GM23248 (cell line): ENCODE measurements around the gene MAN1C1. TPM values are rescaled to one million over a fixed set of nuclear protein-coding genes. Genes with fewer than 3 reads are reported as not detected.

Experiments used
- DNase-seq: peaks from one replicate; pipeline ENCODE4 v3.0.0-alpha.2; 2015
- H2AFZ ChIP-seq: fragments of 200-600 bp; sonication (generic); 2 replicates; pipeline ENCODE4 v1.6.1; 2016; ENCODE audit warnings: antibody characterized with exemption
- H3F3A ChIP-seq: fragments of 200-600 bp; sonication (generic); 2 replicates; pipeline ENCODE4 v1.6.1; 2016; ENCODE audit warnings: mild to moderate bottlenecking, antibody characterized with exemption, mixed run types; ENCODE audit not compliant: insufficient read depth
- H3K27ac ChIP-seq: fragments of 200-600 bp; sonication (generic); 2 replicates; pipeline ENCODE4 v1.5.1; 2016; ENCODE audit warnings: mild to moderate bottlenecking
- H3K27me3 ChIP-seq: fragments of 200-600 bp; sonication (generic); replicated peaks from 2 replicates; pipeline ENCODE4 v1.6.1; 2016; ENCODE audit warnings: mild to moderate bottlenecking; ENCODE audit not compliant: insufficient read depth
- H3K36me3 ChIP-seq: fragments of 200-600 bp; sonication (generic); 2 replicates; pipeline ENCODE4 v1.6.1; 2016; ENCODE audit warnings: low read depth, mild to moderate bottlenecking
- H3K4me1 ChIP-seq: fragments of 200-600 bp; sonication (generic); 2 replicates; pipeline ENCODE4 v1.6.1; 2016; ENCODE audit warnings: mild to moderate bottlenecking; ENCODE audit not compliant: insufficient read depth
- H3K4me2 ChIP-seq: fragments of 200-600 bp; sonication (generic); one replicate; pipeline ENCODE4 v1.6.1; 2016; ENCODE audit warnings: mild to moderate bottlenecking; ENCODE audit not compliant: unreplicated experiment
- H3K4me3 ChIP-seq: fragments of 200-600 bp; sonication (generic); 2 replicates; pipeline ENCODE4 v1.5.1; 2016; ENCODE audit warnings: mild to moderate bottlenecking
- H3K79me2 ChIP-seq: fragments of 200-600 bp; sonication (generic); 2 replicates; pipeline ENCODE4 v1.6.1; 2016; ENCODE audit warnings: mild to moderate bottlenecking; ENCODE audit not compliant: insufficient read depth
- H3K9ac ChIP-seq: fragments of 200-600 bp; sonication (generic); 2 replicates; pipeline ENCODE4 v1.6.1; 2016; ENCODE audit warnings: mild to moderate bottlenecking
- H3K9me2 ChIP-seq: fragments of 200-600 bp; sonication (generic); 2 replicates; pipeline ENCODE4 v1.6.1; 2016; ENCODE audit warnings: mixed run types, mild to moderate bottlenecking, moderate library complexity; ENCODE audit not compliant: insufficient read depth
- H3K9me3 ChIP-seq: fragments of 200-600 bp; sonication (generic); one replicate; pipeline ENCODE4 v1.6.1; 2017; ENCODE audit warnings: low read depth
- H4K20me1 ChIP-seq: fragments of 200-600 bp; sonication (generic); 2 replicates; pipeline ENCODE4 v1.6.0; 2016; ENCODE audit not compliant: insufficient read depth
- EZH2 ChIP-seq: fragments of 200-600 bp; sonication (generic); IDR thresholded peaks from 2 replicates; pipeline ENCODE4 v1.6.1; 2018; ENCODE audit warnings: antibody characterized with exemption, mild to moderate bottlenecking; ENCODE audit not compliant: insufficient read depth, poor library complexity, severe bottlenecking
- EZH2phosphoT487 ChIP-seq: fragments of 200-600 bp; sonication (generic); IDR thresholded peaks from 2 replicates; pipeline ENCODE4 v1.6.1; 2018; ENCODE audit warnings: antibody characterized with exemption, moderate library complexity, mild to moderate bottlenecking, low read depth; ENCODE audit not compliant: insufficient read depth
- WGBS, 2 experiments: methylation state at CpG; one replicate each; pipeline ENCODE4 v1.1.6; 2015 to 2017; ENCODE audit warnings: low lambda C conversion rate in 2 of 2, low coverage in 1 of 2; ENCODE audit errors: missing lambda C conversion rate in 2 of 2; 5-methylcytosine and 5-hydroxymethylcytosine counted together
- in situ Hi-C: fragments of 300-500 bp; cut with MboI; formaldehyde crosslinking; loops from 2 replicates; pipeline ENCODE4 v1.15.0; 2020
- polyA plus RNA-seq: library from polyadenylated mRNA; unstranded; fragments of >200 nt; fragmentation: Nextera tagmentation; extraction: Ambion mirVana; gene quantifications from 2 replicates; pipeline ENCODE4 v1.2.1, GENCODE V29; 2016
- total RNA-seq: library from RNA; depleted of rRNA; stranded (reverse); fragments of >200 nt; shearing (Covaris generic); gene quantifications from 2 replicates; pipeline ENCODE4 v1.2.3, GENCODE V29; 2014

Gene MAN1C1
- total and polyA plus RNA-seq, 2 experiments from 2014 or later: 0.29 to 1.1 TPM

- Histone ChIP-seq H3K36me3 (no peaks in the 10 kb centered on the region), H3K4me3 (peak overlapping the region; percentile 82), H2AFZ (peak overlapping the region; percentile 84), H3K27me3 (no peaks in the 10 kb centered on the region), H4K20me1 (no peaks in the 10 kb centered on the region), H3K79me2 (peaks cover 59% of the 10 kb centered on the region), H3K27ac (peak overlapping the region; percentile 61), H3K9ac (peak overlapping the region; percentile 83), H3K4me2 (peak overlapping the region; percentile 89), H3K4me1 (peaks cover 25% of the 10 kb centered on the region), H3F3A (peaks cover 18% of the 10 kb centered on the region), H3K9me3 (no peaks in the 10 kb centered on the region), H3K9me2 (no peaks in the 10 kb centered on the region)
- TF ChIP-seq EZH2 (no peak), EZH2phosphoT487 (no peak)
- WGBS, 2 experiments: 9 to 12% methylated on average over 10 of the region's 10 CpGs
- in situ Hi-C loops: loop anchor here (10.0 to 25.0 kb wide), 2 partner anchors 174 to 584 kb away; partner anchors contain the start of genes PAFAH2, RSRP1 and SYF2
- peak; percentile 15 for DNase-seq
Measured at GRCh38 chr1:25821112-25821476, 204.5 kb downstream of the MAN1C1 start.

GRCh38 chr1:25821630-25822091 lies 205.1 kb downstream of the MAN1C1 start:
- Histone ChIP-seq H3K27ac (no peak overlapping the region), H3K4me1 (peaks cover 25% of the 10 kb centered on the region), H3K79me2 (peaks cover 61% of the 10 kb centered on the region), H3K9me2 (no peaks in the 10 kb centered on the region), H3K4me3 (peak overlapping the region; percentile 82), H4K20me1 (no peaks in the 10 kb centered on the region), H3K36me3 (no peaks in the 10 kb centered on the region), H3K9ac (peak overlapping the region; percentile 83), H3F3A (peaks cover 18% of the 10 kb centered on the region), H3K4me2 (peak overlapping the region; percentile 89), H3K27me3 (no peaks in the 10 kb centered on the region), H2AFZ (no peak overlapping the region), H3K9me3 (no peaks in the 10 kb centered on the region)
- TF ChIP-seq EZH2phosphoT487 (no peak), EZH2 (no peak)
- in situ Hi-C loops: loop anchor here (10.0 to 25.0 kb wide), 2 partner anchors 173 to 584 kb away; partner anchors contain the start of genes PAFAH2, RSRP1 and SYF2
- DNase-seq: peak; percentile 70
- 60 to 63% methylated on average over 5 of the region's 5 CpGs for WGBS, 2 experiments

GRCh38 chr1:25825605-25826004 lies 209.0 kb downstream of the MAN1C1 start:
- DNase-seq: peak; percentile 38
- Histone ChIP-seq H4K20me1 (no peaks in the 10 kb centered on the region), H3K9ac (no peak overlapping the region), H3K36me3 (peaks cover 30% of the 10 kb centered on the region), H3K27ac (no peak overlapping the region), H3K9me3 (no peaks in the 10 kb centered on the region), H3K27me3 (no peaks in the 10 kb centered on the region), H3K4me3 (no peak overlapping the region), H3K4me2 (no peak overlapping the region), H3K79me2 (peaks cover 52% of the 10 kb centered on the region), H3K4me1 (peaks cover 10% of the 10 kb centered on the region), H3F3A (peaks cover 5% of the 10 kb centered on the region; the same call in 1 of the 2 replicates), H3K9me2 (no peaks in the 10 kb centered on the region), H2AFZ (no peak overlapping the region)
- 88 to 98% methylated on average over 2 of the region's 2 CpGs for WGBS, 2 experiments
- in situ Hi-C loops: loop anchor here (10.0 kb wide), 1 partner anchor 169 kb away; the partner anchor contains the start of gene PAFAH2
- no peak for TF ChIP-seq EZH2phosphoT487

- H3K4me1 ChIP-seq: peaks cover 3% of the 10 kb centered on the region; the same call in 1 of the 2 replicates
- H3K4me2 ChIP-seq: no peak overlapping the region
- no peak overlapping the region for H2AFZ ChIP-seq
- H3K27me3 ChIP-seq: no peaks in the 10 kb centered on the region
- H3K4me3 ChIP-seq: no peak overlapping the region
- no peak overlapping the region for H3K9ac ChIP-seq
- no peaks in the 10 kb centered on the region for H3K9me2 ChIP-seq
- WGBS, 2 experiments: 99 to 100% methylated on average over 10 of the region's 10 CpGs
- no peak for DNase-seq
- no peaks in the 10 kb centered on the region for H3F3A ChIP-seq
- TF ChIP-seq EZH2: no peak
- H3K36me3 ChIP-seq: peaks cover 35% of the 10 kb centered on the region
- no peaks in the 10 kb centered on the region for H4K20me1 ChIP-seq
- peaks cover 43% of the 10 kb centered on the region for H3K79me2 ChIP-seq
- H3K27ac ChIP-seq: no peak overlapping the region
- in situ Hi-C loops: loop anchor here (10.0 kb wide), 1 partner anchor 168 kb away; the partner anchor contains the start of gene PAFAH2
- no peaks in the 10 kb centered on the region for H3K9me3 ChIP-seq
Measured at GRCh38 chr1:25826571-25826970, 210.0 kb downstream of the MAN1C1 start.
